ENCODE measurements around the gene PGBD2. TPM values are rescaled to one million over a fixed set of nuclear protein-coding genes. Genes with fewer than 3 reads are reported as not detected.

Gene PGBD2
- total and polyA plus RNA-seq, 2 of the 8 experiments (the other 6 are each of a cell fraction or from before 2014, with no cell fraction given): 4.5 to 7.7 TPM

GRCh38 chr1:248858096-248858890 is 47.7 kb upstream of the PGBD2 start (continued):
- no peak for TF ChIP-seq CHD7 (IDR thresholded peaks at IDR 0.05; ENCODE audit: insufficient replicate concordance, low read length)
